Activated naive CD8-positive, alpha-beta T cell treated with anti-CD3 and anti-CD28 coated beads for 36 hours (primary cell): Measurements from ENCODE around the gene NAA10. TPM values are rescaled to one million over a fixed set of nuclear protein-coding genes. Genes with fewer than 3 reads are reported as not detected.

ENCODE experiments used
- DNase-seq: peaks from one replicate; pipeline ENCODE4 v3.0.0; 2021
- H3K27ac Mint-ChIP-seq: one replicate; pipeline ENCODE4 v1.8.0; 2022; ENCODE audit warnings: mild to moderate bottlenecking, moderate library complexity, mixed read lengths
- H3K27me3 Mint-ChIP-seq: one replicate; pipeline ENCODE4 v1.8.0; 2022; ENCODE audit warnings: mild to moderate bottlenecking, mixed read lengths
- H3K36me3 Mint-ChIP-seq: one replicate; pipeline ENCODE4 v1.8.0; 2021; ENCODE audit warnings: mild to moderate bottlenecking, mixed read lengths
- H3K4me1 Mint-ChIP-seq: one replicate; pipeline ENCODE4 v1.8.0; 2021; ENCODE audit warnings: mixed read lengths
- H3K4me3 Mint-ChIP-seq: one replicate; pipeline ENCODE4 v1.8.0; 2022; ENCODE audit warnings: mild to moderate bottlenecking, moderate library complexity, mixed read lengths
- H3K9me3 Mint-ChIP-seq: one replicate; pipeline ENCODE4 v1.8.0; 2022; ENCODE audit warnings: mixed read lengths
- total RNA-seq, 2 experiments: library from RNA; stranded (reverse); gene quantifications; one replicate each; pipeline ENCODE4 v1.2.3, GENCODE V29; 2021

The NAA10 gene
- total RNA-seq, 2 experiments from 2014 or later: 150 to 153 TPM

DNA sequence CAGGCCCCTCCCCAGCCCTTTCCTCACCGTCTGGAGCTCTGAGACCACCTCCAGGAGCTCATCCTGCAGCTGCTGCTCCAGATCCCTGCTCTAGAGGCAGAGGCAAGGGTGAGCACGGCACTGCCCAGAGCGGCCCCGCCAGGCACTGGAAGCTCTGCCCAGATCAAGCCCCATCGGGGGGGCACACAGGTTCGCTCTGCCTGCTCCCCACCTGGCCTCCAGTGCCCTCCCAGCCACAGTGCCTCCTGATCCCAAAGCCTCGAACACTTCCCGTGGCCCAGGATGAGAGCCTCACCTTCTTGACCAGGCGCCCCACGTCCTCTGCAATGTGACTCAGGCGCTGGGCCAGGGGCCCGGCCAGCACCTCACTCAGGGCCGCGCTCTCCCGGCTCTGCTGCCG is 13.8 kb downstream of the NAA10 start:
- Mint-ChIP-seq H3K27ac (no peak overlapping the region), H3K4me3 (no peak overlapping the region), H3K27me3 (no peaks in the 10 kb centered on the region), H3K36me3 (peaks cover 33% of the 10 kb centered on the region), H3K9me3 (no peaks in the 10 kb centered on the region), H3K4me1 (peaks cover 14% of the 10 kb centered on the region)
- no peak for DNase-seq

DNA sequence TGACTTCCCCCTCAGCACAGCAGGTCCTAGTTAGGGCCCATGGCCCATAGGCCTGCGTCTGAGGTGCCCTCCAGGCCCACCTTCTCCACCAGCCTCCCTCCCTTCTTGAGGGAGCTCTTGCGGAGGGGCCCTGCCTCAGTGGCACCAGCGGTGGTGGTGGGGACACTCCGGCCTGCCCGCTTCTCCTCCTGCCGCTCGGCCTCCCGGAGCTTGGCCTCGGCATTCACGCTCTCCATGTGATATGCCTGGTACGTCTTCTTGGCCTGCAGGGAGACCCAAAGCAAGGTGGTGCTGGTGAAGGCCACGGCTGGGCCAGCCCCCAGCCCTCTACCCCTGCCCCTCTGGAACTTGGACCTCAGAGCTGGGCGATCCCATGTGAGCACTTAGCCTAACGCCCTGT is 14.3 kb downstream of the NAA10 start:
- Mint-ChIP-seq H3K36me3 (peaks cover 33% of the 10 kb centered on the region), H3K27ac (no peak overlapping the region), H3K4me3 (no peak overlapping the region), H3K4me1 (peaks cover 14% of the 10 kb centered on the region), H3K27me3 (no peaks in the 10 kb centered on the region), H3K9me3 (no peaks in the 10 kb centered on the region)
- no peak for DNase-seq

DNA sequence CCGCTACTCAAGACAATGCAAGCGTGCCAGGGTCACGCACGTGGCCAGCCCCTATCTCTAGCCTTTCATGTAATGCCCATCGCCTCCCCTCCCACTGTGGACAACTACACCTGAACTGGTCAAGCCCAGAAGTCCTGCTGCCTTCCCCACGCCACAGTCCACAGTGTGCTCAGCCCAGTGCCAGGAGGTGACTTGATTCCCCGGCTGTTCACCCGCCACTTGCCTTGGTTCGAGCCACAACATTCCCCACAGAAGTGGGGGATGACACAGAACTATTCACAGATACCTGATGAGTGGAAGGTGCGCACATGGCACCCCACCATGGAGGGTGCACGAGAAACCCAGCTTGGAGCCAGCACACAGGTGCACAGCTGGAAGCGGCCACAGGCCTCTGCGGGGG is 15.6 kb downstream of the NAA10 start:
- Mint-ChIP-seq H3K27me3 (no peaks in the 10 kb centered on the region), H3K27ac (no peak overlapping the region), H3K4me1 (peaks cover 14% of the 10 kb centered on the region), H3K9me3 (no peaks in the 10 kb centered on the region), H3K36me3 (peaks cover 22% of the 10 kb centered on the region), H3K4me3 (no peak overlapping the region)
- DNase-seq: no peak

DNA sequence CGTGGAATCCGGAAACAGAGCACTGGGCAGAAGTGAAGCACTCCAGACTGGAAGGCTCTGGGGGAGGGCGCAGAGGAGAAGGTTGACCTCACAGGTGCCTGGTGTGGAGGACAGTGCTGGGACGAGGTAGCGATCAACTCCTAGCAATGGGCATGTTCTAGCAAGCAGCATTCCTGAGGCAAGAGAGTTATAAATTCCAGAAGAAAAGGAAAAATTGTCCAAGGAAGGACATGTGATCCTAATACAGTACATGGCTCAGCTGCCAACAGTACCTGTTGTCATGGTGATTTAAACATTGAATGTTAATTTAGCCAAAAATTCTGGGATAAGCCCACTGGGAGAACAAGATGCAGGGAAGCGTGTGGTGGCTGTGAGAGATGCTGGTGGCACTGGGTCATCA is 17.0 kb downstream of the NAA10 start:
- H3K4me1 Mint-ChIP-seq: peaks cover 9% of the 10 kb centered on the region
- peaks cover 15% of the 10 kb centered on the region for H3K36me3 Mint-ChIP-seq
- no peak for DNase-seq

DNA sequence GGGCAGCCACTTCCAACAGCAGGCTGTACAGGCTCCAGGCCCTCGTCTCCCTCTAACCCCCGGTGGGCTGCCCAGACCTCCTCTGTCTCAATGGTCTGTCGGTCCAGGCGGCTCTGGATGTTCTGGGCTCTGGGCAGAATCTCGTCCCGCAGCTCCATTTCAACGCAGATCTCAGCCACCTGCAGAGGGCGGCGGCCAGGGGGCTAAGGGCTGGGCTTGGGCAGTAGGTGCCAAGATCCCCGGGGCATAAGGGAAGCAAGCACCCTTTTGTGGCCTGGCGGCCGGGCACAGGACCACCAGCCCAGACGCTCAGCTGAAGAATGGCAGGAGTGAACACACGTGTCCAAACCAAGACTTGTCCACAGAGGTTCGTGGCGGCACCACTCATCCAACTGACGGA is 21.1 kb downstream of the NAA10 start:
- Mint-ChIP-seq H3K27me3 (no peaks in the 10 kb centered on the region), H3K4me1 (peaks cover 8% of the 10 kb centered on the region), H3K9me3 (no peaks in the 10 kb centered on the region), H3K36me3 (peaks cover 10% of the 10 kb centered on the region), H3K27ac (no peak overlapping the region), H3K4me3 (no peak overlapping the region)
- no peak for DNase-seq

More for the DNA sequence above, 17.0 kb downstream of the NAA10 start:
- Mint-ChIP-seq H3K4me3 (peak overlapping the region; percentile 7), H3K9me3 (no peaks in the 10 kb centered on the region), H3K27me3 (no peaks in the 10 kb centered on the region), H3K27ac (no peak overlapping the region)

DNA sequence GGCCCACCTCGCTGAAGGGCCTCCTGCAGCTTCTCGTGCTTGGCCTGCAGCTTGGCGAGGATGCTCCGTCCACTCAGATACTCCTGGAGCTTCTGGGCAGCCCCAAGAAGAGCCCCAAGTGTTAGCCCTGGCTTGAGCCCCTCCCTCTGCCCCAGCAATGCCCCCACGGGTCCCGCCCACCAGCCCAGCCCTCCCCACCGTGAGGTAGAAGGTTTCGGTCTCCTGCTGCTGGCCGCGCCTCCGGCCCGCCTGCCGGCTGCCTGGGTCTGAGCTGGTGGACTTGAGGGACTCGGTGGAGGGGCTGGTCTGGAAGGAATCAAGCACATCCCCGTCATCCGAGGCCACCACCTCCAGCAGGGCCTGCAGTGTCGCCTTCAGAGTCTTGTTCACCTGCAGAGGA is 21.6 kb downstream of the NAA10 start:
- Mint-ChIP-seq H3K9me3 (no peaks in the 10 kb centered on the region), H3K4me1 (peaks cover 8% of the 10 kb centered on the region), H3K4me3 (no peak overlapping the region), H3K36me3 (peaks cover 10% of the 10 kb centered on the region), H3K27ac (no peak overlapping the region), H3K27me3 (no peaks in the 10 kb centered on the region)
- DNase-seq: no peak

DNA sequence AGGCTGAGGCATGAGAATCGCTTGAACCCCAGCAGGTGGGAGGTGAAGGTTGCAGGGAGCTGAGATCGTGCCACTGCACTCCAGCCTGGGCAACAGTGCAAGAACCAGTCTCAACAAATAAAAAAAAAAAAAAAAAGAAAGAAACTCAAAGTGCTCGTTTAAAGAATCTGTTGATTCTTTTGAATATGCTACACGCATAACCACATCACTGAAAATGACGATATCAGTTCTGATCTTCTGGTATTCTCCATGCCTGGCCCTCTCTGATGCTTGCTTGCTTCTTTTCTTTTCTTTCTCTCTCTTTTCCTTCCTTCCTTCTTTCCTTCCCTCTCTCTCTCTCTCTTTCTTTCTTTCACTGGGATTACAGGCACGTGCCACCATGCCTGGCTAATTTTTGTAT is 23.0 kb downstream of the NAA10 start:
- Mint-ChIP-seq H3K4me1 (peaks cover 8% of the 10 kb centered on the region), H3K4me3 (peak overlapping the region; percentile 29), H3K27me3 (no peaks in the 10 kb centered on the region), H3K36me3 (peaks cover 10% of the 10 kb centered on the region), H3K9me3 (no peaks in the 10 kb centered on the region), H3K27ac (peak overlapping the region; percentile 35)
- DNase-seq: no peak

DNA sequence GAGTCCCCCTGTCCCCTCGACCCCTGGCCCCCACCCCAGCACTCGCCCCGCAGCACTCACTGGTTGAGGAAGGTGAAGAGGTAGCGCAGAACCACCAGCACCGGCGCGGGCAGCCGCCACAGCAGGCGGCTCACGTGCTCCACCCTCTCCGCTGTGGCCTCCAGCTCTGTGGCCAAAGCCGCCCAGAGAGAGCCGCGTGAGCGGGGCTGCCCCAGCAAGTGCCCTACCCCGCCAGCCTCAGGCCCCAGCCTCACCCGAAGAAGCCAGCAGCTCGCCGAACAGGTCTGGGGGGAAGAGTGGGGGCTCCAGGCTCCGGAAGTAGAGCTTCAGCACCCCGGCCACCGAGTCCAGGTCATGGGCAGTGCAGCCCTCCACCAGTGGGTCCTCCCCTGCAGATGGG is 24.4 kb downstream of the NAA10 start:
- DNase-seq: no peak
- Mint-ChIP-seq H3K27me3 (no peaks in the 10 kb centered on the region), H3K36me3 (peaks cover 5% of the 10 kb centered on the region), H3K4me3 (no peak overlapping the region), H3K27ac (no peak overlapping the region), H3K4me1 (peaks cover 9% of the 10 kb centered on the region), H3K9me3 (no peaks in the 10 kb centered on the region)

DNA sequence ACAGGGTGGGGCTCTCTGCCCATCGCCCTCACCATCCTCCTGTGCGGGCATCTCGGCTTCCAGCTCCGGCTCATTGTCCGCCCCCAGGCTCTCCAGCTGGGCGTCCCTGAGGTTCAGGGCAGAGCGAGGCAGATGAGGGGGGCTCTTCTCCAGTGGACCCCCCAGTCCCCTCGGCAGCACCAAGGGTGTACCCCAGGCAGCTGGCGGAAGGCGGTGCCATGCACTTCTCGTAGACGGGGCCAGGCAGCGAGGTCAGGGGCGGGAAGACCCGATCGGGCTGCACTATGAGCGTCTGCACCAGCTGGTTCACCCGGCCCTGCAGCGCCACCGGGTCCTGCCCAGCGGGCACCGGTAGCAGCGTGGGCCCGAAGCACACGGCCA is 24.9 kb downstream of the NAA10 start:
- no peaks in the 10 kb centered on the region for H3K27me3 Mint-ChIP-seq
- no peak for DNase-seq
- H3K9me3 Mint-ChIP-seq: no peaks in the 10 kb centered on the region
- no peak overlapping the region for H3K27ac Mint-ChIP-seq
- no peak overlapping the region for H3K4me3 Mint-ChIP-seq
- peaks cover 9% of the 10 kb centered on the region for H3K4me1 Mint-ChIP-seq
- peaks cover 5% of the 10 kb centered on the region for H3K36me3 Mint-ChIP-seq

DNA sequence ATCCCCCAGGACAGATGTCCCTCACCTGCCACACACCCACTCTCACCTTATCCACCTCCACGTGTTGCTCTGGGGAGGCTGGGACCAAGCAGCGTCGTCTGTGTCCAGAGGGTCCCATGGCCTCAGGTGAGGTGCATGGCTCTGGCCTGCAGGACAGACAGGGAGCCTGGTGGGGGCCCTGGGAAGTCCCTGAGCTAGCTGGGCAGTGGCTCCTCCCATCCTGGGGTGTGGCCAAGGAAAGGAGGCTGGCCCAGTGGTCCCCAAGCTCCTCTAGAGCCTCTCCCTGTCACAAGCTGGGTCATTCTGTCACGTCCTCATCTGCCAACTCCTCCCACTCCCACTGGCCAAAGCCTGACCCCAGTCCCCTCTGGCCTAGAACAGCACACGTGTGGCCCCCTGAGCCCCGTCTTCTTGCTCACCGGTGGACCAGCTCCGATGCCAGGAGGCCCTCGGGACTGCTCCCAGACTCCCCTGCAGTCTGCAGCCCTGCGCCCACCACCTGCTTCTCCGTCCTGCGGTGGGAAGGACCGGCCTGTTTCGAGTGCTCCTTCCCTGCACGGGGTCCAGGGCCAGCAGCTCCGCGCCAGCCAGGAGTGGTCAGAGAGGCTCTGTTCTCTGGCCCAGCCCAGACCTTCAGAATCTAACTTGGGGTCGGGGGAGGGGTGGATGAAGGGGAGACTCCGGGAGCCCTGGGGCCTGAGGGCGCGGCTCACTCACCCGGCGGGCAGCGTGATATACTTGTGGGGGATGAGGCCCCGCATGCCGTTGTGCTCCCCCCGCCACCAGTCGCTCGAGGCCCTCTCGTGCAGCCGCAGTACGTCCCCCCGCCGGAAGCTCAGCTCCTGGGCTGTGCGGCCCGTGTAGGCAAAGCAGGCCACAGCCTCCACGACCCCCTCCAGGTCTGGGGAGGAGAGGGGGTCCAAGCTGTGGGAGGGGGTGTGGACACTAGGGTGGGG is 25.5 kb downstream of the NAA10 start:
- Mint-ChIP-seq H3K36me3 (peaks cover 5% of the 10 kb centered on the region), H3K9me3 (no peaks in the 10 kb centered on the region), H3K4me1 (peaks cover 12% of the 10 kb centered on the region), H3K4me3 (no peak overlapping the region), H3K27ac (no peak overlapping the region), H3K27me3 (no peaks in the 10 kb centered on the region)
- DNase-seq: no peak

DNA sequence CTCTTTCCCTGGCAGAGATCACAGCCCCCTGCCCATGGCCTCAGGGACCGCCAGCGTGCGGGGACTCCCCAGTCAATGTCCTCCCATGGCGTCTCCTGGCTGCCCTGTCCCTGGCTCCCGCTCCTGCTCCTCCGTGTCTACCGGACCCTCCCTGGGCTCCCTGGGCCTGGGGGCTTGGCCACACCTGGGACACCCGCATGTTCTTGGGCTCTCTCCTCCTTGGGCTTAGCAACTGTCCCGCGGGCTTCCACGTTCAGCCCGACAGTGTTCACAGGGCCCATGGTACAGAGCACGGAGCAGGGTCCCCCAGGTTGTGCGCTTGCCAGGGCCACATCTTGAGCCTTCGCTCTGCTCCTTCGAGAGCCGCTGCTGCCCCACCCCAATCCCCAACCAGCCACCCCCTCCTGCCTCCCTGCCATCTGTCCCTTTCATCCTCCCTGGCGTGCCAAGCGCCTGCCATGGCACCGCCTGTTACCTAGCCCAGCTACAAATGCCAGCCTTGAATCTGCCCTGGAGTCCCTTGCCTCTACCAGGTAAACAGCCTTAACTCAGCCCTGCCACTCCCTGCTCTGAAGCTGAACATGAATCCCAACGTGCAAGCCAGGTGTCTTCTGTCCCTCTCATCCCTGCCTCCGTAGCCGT is 26.5 kb downstream of the NAA10 start:
- Mint-ChIP-seq H3K4me1 (peaks cover 18% of the 10 kb centered on the region), H3K4me3 (no peak overlapping the region), H3K9me3 (no peaks in the 10 kb centered on the region), H3K27me3 (no peaks in the 10 kb centered on the region), H3K36me3 (peaks cover 5% of the 10 kb centered on the region), H3K27ac (no peak overlapping the region)
- no peak for DNase-seq

DNA sequence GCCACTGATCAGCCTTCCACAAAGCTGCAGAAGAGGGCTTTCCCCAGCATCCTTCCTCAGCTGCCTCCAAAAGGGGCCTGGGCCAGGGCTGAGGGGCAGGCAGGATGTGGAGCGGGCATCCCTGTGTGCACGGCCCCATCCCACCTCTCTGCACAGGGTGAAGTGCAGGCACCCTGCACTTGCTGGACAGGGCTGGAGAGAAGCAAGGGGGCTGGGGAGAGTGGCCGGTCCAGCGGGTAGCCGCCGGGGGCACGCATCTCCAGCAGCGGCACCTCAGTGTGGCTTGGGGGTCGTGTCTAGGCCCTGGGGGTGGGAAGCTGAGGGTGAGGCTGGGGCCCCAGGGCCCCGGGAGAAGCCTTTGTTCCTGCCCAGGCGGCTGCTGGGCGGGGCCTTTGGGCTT is 27.4 kb downstream of the NAA10 start:
- H3K4me3 Mint-ChIP-seq: no peak overlapping the region
- H3K36me3 Mint-ChIP-seq: peaks cover 5% of the 10 kb centered on the region
- H3K27ac Mint-ChIP-seq: no peak overlapping the region
- H3K9me3 Mint-ChIP-seq: no peaks in the 10 kb centered on the region
- no peak for DNase-seq
- no peaks in the 10 kb centered on the region for H3K27me3 Mint-ChIP-seq
- H3K4me1 Mint-ChIP-seq: peaks cover 22% of the 10 kb centered on the region

DNA sequence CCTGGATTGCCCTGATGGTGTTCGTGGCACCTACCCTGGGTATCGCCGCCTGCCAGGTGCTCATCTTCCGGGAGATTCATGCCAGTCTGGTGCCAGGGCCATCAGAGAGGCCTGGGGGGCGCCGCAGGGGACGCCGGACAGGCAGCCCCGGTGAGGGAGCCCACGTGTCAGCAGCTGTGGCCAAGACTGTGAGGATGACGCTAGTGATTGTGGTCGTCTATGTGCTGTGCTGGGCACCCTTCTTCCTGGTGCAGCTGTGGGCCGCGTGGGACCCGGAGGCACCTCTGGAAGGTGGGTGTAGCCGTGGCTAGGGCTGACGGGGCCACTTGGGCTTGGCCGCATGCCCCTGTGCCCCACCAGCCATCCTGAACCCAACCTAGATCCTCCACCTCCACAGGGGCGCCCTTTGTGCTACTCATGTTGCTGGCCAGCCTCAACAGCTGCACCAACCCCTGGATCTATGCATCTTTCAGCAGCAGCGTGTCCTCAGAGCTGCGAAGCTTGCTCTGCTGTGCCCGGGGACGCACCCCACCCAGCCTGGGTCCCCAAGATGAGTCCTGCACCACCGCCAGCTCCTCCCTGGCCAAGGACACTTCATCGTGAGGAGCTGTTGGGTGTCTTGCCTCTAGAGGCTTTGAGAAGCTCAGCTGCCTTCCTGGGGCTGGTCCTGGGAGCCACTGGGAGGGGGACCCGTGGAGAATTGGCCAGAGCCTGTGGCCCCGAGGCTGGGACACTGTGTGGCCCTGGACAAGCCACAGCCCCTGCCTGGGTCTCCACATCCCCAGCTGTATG is 28.5 kb downstream of the NAA10 start:
- H3K27me3 Mint-ChIP-seq: no peaks in the 10 kb centered on the region
- H3K9me3 Mint-ChIP-seq: no peaks in the 10 kb centered on the region
- no peaks in the 10 kb centered on the region for H3K36me3 Mint-ChIP-seq
- peaks cover 23% of the 10 kb centered on the region for H3K4me1 Mint-ChIP-seq
- no peak for DNase-seq
- no peak overlapping the region for H3K4me3 Mint-ChIP-seq
- peak overlapping the region; percentile 51 for H3K27ac Mint-ChIP-seq

DNA sequence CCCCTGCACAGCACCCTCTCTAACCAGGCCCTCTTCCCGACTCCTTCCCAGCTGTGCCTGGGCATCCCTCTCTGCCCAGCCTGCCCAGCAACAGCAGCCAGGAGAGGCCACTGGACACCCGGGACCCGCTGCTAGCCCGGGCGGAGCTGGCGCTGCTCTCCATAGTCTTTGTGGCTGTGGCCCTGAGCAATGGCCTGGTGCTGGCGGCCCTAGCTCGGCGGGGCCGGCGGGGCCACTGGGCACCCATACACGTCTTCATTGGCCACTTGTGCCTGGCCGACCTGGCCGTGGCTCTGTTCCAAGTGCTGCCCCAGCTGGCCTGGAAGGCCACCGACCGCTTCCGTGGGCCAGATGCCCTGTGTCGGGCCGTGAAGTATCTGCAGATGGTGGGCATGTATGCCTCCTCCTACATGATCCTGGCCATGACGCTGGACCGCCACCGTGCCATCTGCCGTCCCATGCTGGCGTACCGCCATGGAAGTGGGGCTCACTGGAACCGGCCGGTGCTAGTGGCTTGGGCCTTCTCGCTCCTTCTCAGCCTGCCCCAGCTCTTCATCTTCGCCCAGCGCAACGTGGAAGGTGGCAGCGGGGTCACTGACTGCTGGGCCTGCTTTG is 29.2 kb downstream of the NAA10 start:
- no peak for DNase-seq
- Mint-ChIP-seq H3K27me3 (no peaks in the 10 kb centered on the region), H3K9me3 (no peaks in the 10 kb centered on the region), H3K4me3 (no peak overlapping the region), H3K36me3 (no peaks in the 10 kb centered on the region), H3K27ac (peak overlapping the region; percentile 51), H3K4me1 (peaks cover 29% of the 10 kb centered on the region)
